GM19397 (cell line): Measurements from ENCODE around the gene P3H2.
"Not testable (repeated sequence)": the region's sequence is repeated elsewhere in the genome, so short reads cannot be mapped to it uniquely, and the experiment has no call there.

Experiments used
- ATAC-seq: cut with Tn5 transposase; IDR thresholded peaks from one replicate; pipeline ENCODE4 v1.9.1; 2021; ENCODE audit warnings: mild to moderate bottlenecking, moderate library complexity; ENCODE audit not compliant: unreplicated experiment

P3H2 gene

DNA sequence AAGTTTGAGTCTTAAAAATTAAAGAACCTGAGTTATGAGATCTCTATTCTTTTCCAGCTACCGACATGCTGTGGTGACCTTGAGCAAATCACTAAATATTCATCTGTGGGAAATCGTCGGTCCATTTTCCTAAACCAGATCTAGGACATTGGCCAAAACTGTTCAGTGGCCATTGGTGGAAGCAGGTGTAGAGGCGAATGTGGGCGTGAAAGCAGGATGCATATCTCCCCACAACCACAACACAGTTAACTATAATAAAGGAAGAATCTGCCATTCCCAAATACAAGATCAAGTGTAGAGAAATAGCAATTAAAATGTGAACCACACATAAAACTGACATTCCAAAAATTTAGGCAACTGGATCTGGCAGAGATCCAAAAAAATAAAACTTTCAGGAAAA lies 129.9 kb downstream of the P3H2 start:
- ATAC-seq: no peak

GRCh38 chr3:189988854-189989253 lies 131.8 kb downstream of the P3H2 start:
- ATAC-seq: no peak

DNA sequence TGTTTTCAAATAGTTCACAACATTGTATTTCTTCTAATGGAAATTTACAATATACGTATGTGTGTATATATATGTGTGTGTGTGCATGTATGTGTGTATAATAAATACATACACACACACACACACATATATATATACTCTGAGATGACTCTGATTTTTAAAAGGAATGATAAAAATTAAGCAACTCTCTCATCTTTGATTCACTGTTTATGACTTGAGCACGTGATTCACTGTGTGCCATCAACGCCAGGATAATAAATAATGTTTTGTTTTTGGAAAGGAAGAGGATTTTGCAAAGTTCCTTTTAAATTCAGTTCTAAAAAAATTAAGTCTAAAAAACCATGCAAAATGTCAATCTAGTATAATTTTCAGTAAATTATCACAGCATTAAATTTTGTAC lies 132.4 kb downstream of the P3H2 start:
- ATAC-seq: no peak

DNA sequence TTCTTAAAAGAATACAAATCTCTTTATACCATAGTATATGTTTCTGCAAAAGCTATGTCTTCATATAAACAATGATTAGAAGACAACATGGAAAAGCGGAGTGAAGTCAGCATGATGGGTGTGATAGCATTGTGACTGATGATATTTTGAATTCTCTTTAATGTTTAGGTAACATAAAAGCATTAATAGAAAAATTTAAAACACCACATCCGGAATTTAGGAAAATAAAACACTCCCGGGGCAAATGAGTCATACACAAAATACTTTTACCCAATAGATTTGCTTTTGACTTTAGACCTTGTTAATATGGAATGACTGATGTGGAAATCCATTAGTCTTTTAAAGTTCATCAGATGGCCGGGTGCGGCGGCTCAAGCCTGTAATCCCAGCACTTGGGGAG lies 134.7 kb downstream of the P3H2 start:
- ATAC-seq: no peak

DNA sequence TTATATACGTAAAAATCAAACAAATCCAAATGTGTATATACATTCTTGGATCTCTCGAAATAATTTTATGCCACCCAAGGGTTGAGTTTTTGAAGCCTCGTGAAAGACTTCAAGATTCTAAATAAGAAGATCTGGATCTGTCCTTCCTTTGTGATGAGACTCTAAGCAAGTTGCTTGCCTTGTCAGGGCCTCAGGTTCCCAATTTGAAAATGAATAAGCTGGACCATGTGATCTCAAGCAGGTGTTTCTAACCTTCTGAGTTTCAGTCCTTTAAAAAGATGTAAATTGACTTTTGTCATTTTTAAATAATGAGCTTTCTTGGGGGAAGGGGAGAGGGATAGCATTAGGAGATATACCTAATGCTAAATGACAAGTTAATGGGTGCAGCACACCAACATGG lies 137.1 kb downstream of the P3H2 start:
- no peak for ATAC-seq

GRCh38 chr3:189982321-189982945 lies 138.3 kb downstream of the P3H2 start:
- no peak for ATAC-seq

- no peak for ATAC-seq
Measured at GRCh38 chr3:189981668-189982067, 139.0 kb downstream of the P3H2 start.

DNA sequence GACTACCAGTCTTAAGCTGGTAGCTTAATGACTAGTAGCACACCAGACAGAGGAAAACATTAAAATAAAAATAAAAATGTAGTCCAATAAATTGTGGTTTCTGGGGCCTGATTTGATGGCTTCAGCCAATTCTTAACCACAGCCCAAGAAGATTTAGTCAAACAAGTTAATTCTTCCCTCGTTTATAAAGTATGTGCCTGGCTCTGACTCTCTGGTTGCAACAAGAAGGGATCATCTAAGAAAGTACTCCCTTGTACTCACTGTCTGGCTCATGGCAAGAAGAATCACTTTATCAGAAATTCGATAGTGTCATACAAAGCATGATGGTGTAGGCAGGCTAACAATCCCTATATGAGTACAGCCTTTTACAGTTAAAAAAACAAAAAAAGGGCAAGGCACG lies 141.9 kb downstream of the P3H2 start:
- ATAC-seq: no peak

GRCh38 chr3:189977174-189977573 lies 143.5 kb downstream of the P3H2 start:
- ATAC-seq: no peak

DNA sequence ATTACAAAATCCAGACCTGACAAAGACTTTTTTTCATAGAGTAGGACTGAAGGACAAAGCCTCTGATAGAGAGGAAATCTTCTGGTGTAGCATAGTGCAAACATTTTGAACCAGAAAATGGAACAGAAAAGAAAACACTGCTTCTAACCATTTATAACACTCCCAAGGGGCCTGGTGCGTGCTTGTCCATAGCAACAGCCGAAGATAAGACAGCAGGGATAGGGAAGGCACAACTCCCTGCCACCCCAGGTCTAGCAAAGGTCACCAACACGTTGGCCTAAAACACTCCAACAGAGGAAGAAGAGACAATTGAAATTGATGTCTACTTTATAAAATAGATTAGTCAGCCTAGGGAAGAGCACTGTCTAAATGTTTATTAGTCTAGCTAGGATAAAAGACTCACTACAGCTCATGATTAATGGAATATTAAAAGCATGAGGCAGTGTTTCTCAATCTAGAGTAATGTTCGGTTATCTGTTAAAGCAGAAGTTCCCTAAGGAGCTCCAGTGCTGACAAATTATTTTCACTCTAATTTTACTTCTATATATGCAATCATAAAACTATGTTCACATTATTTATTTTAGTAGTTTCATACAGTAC lies 145.2 kb downstream of the P3H2 start:
- no peak for ATAC-seq

- ATAC-seq: no peak
Measured at GRCh38 chr3:189974359-189974758, 146.3 kb downstream of the P3H2 start.

- no peak for ATAC-seq
Measured at GRCh38 chr3:189967254-189967865, 153.3 kb downstream of the P3H2 start.

- no peak for ATAC-seq
Measured at GRCh38 chr3:189966843-189967242, 153.9 kb downstream of the P3H2 start.

GRCh38 chr3:189964623-189965332 lies 155.9 kb downstream of the P3H2 start:
- ATAC-seq: no peak

- ATAC-seq: no peak
Measured at GRCh38 chr3:189962466-189962865, 158.2 kb downstream of the P3H2 start.

DNA sequence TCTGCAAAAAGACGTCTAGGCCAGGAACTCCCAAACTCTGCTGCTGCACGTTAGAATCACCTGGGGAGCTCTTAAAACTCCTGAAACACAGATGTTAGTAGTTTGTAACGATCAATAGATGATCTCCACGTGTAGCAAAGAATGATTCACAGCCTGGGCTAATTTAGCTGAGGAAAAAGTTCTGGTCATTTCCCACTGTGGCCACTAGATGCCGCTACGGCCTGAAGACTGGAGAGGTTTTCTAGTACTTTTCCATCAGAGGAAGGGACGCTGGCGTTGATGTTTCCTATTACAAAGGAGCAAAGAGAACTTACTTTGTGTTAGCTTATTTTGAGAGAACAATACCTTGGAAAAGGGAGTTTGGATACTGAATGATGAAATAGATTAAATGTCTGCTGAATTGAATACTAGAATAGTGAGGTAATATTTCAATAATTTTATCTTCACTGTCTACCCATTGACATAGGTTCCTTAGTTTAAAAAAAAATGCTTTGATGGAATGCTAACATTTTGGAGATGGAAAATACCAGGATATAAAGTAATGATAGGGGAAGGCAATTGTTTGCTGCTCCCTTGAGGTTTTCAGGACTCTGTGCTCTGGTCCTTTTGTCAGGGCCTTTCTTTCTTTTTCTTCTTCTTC lies 159.1 kb downstream of the P3H2 start:
- no peak for ATAC-seq

DNA sequence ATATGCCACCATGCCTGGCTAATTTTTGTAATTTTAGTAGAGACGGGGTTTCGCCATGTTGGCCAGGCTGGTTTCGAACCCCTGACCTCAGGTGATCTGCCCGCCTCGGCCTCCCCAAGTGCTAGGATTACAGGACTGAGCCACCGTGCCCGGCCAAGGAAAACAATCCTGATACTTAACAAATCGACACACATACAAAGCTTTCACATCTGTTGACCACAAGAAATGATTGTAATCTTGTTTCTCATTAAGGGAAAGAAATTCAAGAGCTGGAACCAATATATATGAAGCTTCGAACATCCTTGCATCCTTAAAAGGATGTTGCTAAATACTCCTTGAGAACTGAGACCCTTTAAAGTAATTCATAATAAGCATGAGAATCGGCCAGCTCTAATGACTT lies 159.6 kb downstream of the P3H2 start:
- ATAC-seq: not testable (repeated sequence)

DNA sequence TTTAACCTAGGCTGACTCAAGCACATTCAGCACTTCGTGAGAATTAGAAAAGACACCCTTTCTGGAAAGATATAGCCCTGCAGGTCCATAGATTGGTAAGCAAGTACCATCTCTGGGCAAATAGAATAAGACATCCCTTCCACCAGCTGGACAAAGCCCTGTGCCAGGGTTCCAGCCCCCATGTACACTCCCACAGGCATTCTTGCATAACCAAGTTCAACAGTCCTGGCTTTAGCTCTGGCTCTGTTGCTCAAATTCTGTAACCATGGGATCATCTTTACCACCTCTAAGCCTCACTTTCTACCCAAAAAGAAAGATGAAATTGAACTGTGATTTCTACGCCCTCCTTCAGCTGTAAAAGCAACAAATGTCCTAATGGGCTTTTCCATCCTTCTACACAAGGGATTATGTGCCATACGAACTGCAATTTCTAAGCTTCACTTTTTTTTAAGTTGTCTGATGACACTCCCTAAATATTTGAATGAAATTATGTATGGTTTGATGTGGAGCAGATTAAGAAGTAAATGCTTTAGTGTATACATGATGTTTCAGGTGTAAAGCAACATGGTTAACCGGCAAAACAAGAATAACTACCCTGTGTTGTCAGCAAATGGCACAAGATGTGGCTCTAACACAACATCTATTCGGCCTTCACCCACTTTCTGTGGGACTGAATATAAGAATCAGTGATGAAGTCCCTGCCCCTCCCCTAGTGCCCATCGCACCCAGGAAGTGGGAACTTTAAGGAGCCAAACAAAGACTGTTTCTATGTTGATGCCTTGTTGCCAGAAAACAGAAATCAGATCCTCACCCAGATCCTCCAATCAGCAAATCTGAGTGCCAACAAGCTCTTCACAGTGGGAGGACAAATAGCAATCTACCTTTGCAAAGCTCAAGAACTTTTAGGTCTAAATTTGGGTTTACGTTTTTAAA lies 165.7 kb downstream of the P3H2 start:
- ATAC-seq: no peak

GRCh38 chr3:189953551-189953950 lies 167.1 kb downstream of the P3H2 start:
- ATAC-seq: no peak

- ATAC-seq: no peak
Measured at GRCh38 chr3:189952272-189952671, 168.4 kb downstream of the P3H2 start.
